H9 (cell line): ENCODE results near the gene PLIN3. TPM values are rescaled to one million over a fixed set of nuclear protein-coding genes. Genes with fewer than 3 reads are reported as not detected.

Source experiments
- DNase-seq: peaks from one replicate; pipeline ENCODE4 v3.0.0-alpha.2; 2017
- H2AFZ ChIP-seq: one replicate; pipeline ENCODE4 v1.6.1; 2013; ENCODE audit warnings: mild to moderate bottlenecking, low read length, control low read depth, moderate library complexity
- H2AK5ac ChIP-seq: 2 replicates; pipeline ENCODE4 v1.6.1; 2013; ENCODE audit warnings: low read length, control low read depth, mixed read lengths; ENCODE audit not compliant: insufficient read length
- H2BK120ac ChIP-seq: one replicate; pipeline ENCODE4 v1.6.1; 2013; ENCODE audit warnings: low read depth, mild to moderate bottlenecking, low read length, control low read depth, inconsistent platforms; ENCODE audit not compliant: poor library complexity, severe bottlenecking
- H2BK12ac ChIP-seq: 2 replicates; pipeline ENCODE4 v1.6.1; 2013; ENCODE audit warnings: low read length, control low read depth, mixed read lengths, low read depth; ENCODE audit not compliant: insufficient read length
- H2BK15ac ChIP-seq: 2 replicates; pipeline ENCODE4 v1.6.1; 2013; ENCODE audit warnings: low read depth, low read length, control low read depth
- H2BK20ac ChIP-seq: one replicate; pipeline ENCODE4 v1.6.1; 2013; ENCODE audit warnings: low read depth, mild to moderate bottlenecking, low read length, control low read depth, inconsistent platforms; ENCODE audit not compliant: poor library complexity, severe bottlenecking
- H2BK5ac ChIP-seq: 2 replicates; pipeline ENCODE4 v1.6.1; 2013; ENCODE audit warnings: low read length, control low read depth, mixed read lengths; ENCODE audit not compliant: insufficient read length
- H3K14ac ChIP-seq: 2 replicates; pipeline ENCODE4 v1.6.1; 2013; ENCODE audit warnings: low read length, control low read depth; ENCODE audit not compliant: insufficient read depth
- H3K18ac ChIP-seq: 2 replicates; pipeline ENCODE4 v1.6.1; 2013; ENCODE audit warnings: low read depth, mild to moderate bottlenecking, mixed read lengths, low read length, control low read depth; ENCODE audit not compliant: insufficient read length
- H3K23ac ChIP-seq: 2 replicates; pipeline ENCODE4 v1.6.1; 2013; ENCODE audit warnings: low read length, control low read depth, mixed read lengths, low read depth; ENCODE audit not compliant: insufficient read length
- H3K23me2 ChIP-seq: 2 replicates; pipeline ENCODE4 v1.6.1; 2013; ENCODE audit warnings: low read depth, mild to moderate bottlenecking, mixed read lengths, low read length, control low read depth; ENCODE audit not compliant: insufficient read length, poor library complexity, severe bottlenecking
- H3K27ac ChIP-seq: 2 replicates; pipeline ENCODE4 v1.5.1; 2013; ENCODE audit warnings: low read length, control low read depth, mixed read lengths, low read depth; ENCODE audit not compliant: insufficient read length
- H3K27me3 ChIP-seq: 2 replicates; pipeline ENCODE4 v1.6.1; 2013; ENCODE audit warnings: low read length, control low read depth, inconsistent platforms; ENCODE audit not compliant: insufficient read depth
- H3K4ac ChIP-seq: 2 replicates; pipeline ENCODE4 v1.6.1; 2013; ENCODE audit warnings: low read depth, mild to moderate bottlenecking, control low read depth, inconsistent platforms, low read length, moderate library complexity
- H3K4me1 ChIP-seq: 2 replicates; pipeline ENCODE4 v1.6.1; 2013; ENCODE audit warnings: low read length, control low read depth, inconsistent platforms; ENCODE audit not compliant: insufficient read depth
- H3K4me2 ChIP-seq: 2 replicates; pipeline ENCODE4 v1.6.1; 2013; ENCODE audit warnings: low read length, control low read depth, mixed read lengths; ENCODE audit not compliant: insufficient read length, insufficient read depth
- H3K56ac ChIP-seq: 2 replicates; pipeline ENCODE4 v1.6.1; 2013; ENCODE audit warnings: low read depth, mild to moderate bottlenecking, mixed read lengths, low read length, control low read depth; ENCODE audit not compliant: insufficient read length
- H3K79me1 ChIP-seq: 2 replicates; pipeline ENCODE4 v1.6.1; 2013; ENCODE audit warnings: low read depth, mild to moderate bottlenecking, moderate library complexity, low read length, control low read depth, inconsistent platforms; ENCODE audit not compliant: insufficient read depth, poor library complexity, severe bottlenecking
- H3K79me2 ChIP-seq: 2 replicates; pipeline ENCODE4 v1.6.1; 2013; ENCODE audit warnings: low read length, control low read depth, inconsistent platforms; ENCODE audit not compliant: insufficient read depth
- H3K9ac ChIP-seq: 2 replicates; pipeline ENCODE4 v1.6.1; 2013; ENCODE audit warnings: low read length, control low read depth, mixed read lengths; ENCODE audit not compliant: insufficient read length; ENCODE audit errors: extremely low read depth
- H3K9me3 ChIP-seq: one replicate; pipeline ENCODE4 v1.6.1; 2013; ENCODE audit warnings: low read depth, low read length, inconsistent platforms; ENCODE audit not compliant: control insufficient read depth
- H3T11ph ChIP-seq: one replicate; pipeline ENCODE4 v1.6.1; 2013; ENCODE audit warnings: mild to moderate bottlenecking, low read length, control low read depth, inconsistent platforms
- H4K20me1 ChIP-seq: one replicate; pipeline ENCODE4 v1.6.1; 2013; ENCODE audit not compliant: control insufficient read depth, insufficient read length, insufficient read depth
- H4K5ac ChIP-seq: 2 replicates; pipeline ENCODE4 v1.6.1; 2013; ENCODE audit warnings: low read depth, mild to moderate bottlenecking, mixed read lengths, low read length, control low read depth; ENCODE audit not compliant: insufficient read length
- H4K8ac ChIP-seq: replicated peaks from 2 replicates; pipeline ENCODE4 v1.6.1; 2013; ENCODE audit warnings: low read length, control low read depth, mixed read lengths, low read depth; ENCODE audit not compliant: insufficient read length
- H4K91ac ChIP-seq: 2 replicates; pipeline ENCODE4 v1.6.1; 2013; ENCODE audit warnings: low read depth, mild to moderate bottlenecking, moderate library complexity, mixed read lengths, low read length, control low read depth; ENCODE audit not compliant: insufficient read length
- H3K27ac Mint-ChIP-seq, 3 experiments: 2 replicates in 2 of 3; 3 replicates in 1 of 3; pipeline ENCODE4 v1.8.0; 2020 to 2021; ENCODE audit warnings: mixed read lengths in 3 of 3, mild to moderate bottlenecking in 1 of 3, moderate library complexity in 1 of 3
- H3K27me3 Mint-ChIP-seq: 2 replicates; pipeline ENCODE4 v1.8.0; 2021; ENCODE audit warnings: low read depth, mild to moderate bottlenecking, moderate library complexity, mixed read lengths
- H3K36me3 Mint-ChIP-seq, 3 experiments: 2 replicates in 2 of 3; 3 replicates in 1 of 3; pipeline ENCODE4 v1.8.0; 2020 to 2021; ENCODE audit warnings: low read depth in 3 of 3, mixed read lengths in 3 of 3; ENCODE audit not compliant: insufficient read depth in 1 of 3
- H3K4me1 Mint-ChIP-seq, 2 experiments: 2 replicates each; pipeline ENCODE4 v1.8.0; 2020; ENCODE audit warnings: mixed read lengths in 2 of 2
- H3K4me3 Mint-ChIP-seq, 2 experiments: 2 replicates in 1 of 2; 3 replicates in 1 of 2; pipeline ENCODE4 v1.8.0; 2020 to 2021; ENCODE audit warnings: mild to moderate bottlenecking in 2 of 2, mixed read lengths in 2 of 2, moderate library complexity in 1 of 2
- H3K9me3 Mint-ChIP-seq, 2 experiments: 2 replicates in 1 of 2; 3 replicates in 1 of 2; pipeline ENCODE4 v1.8.0; 2020; ENCODE audit warnings: mild to moderate bottlenecking in 2 of 2, mixed read lengths in 2 of 2, moderate library complexity in 1 of 2
- CTCF ChIP-seq: fragments of 200-600 bp; sonication (generic); conservative IDR thresholded peaks from 3 replicates; pipeline ENCODE4 v1.8.0; 2021; ENCODE audit warnings: antibody characterized with exemption, mild to moderate bottlenecking
- WGBS: extraction: QIAGEN DNeasy Blood & Tissue Kit; methylation state at CpG from one replicate; pipeline ENCODE4 v1.1.7; 2013; ENCODE audit warnings: missing lambda C conversion rate, low lambda C conversion rate, mixed read lengths; ENCODE audit not compliant: insufficient read length; ENCODE audit errors: extremely low coverage; 5-methylcytosine and 5-hydroxymethylcytosine counted together
- total RNA-seq: library from RNA; stranded (reverse); gene quantifications from 2 replicates; pipeline ENCODE4 v1.2.1, GENCODE V29; 2021

The PLIN3 gene
- total RNA-seq, 1 experiment from 2014 or later, result 61.8 TPM

- no peak overlapping the region for H2BK120ac ChIP-seq
- Mint-ChIP-seq H3K27ac (no peak overlapping the region), H3K9me3 (no peaks in the 10 kb centered on the region), H3K27me3 (no peaks in the 10 kb centered on the region), H3K36me3 (peaks cover 2 to 36% (median 31%) of the 10 kb centered on the region in 3 experiments; a peak in 5 of 7 replicates), H3K4me3 (no peak overlapping the region), H3K4me1 (no peaks in the 10 kb centered on the region; a peak in 1 of 4 replicates)
- H4K20me1 ChIP-seq, result no peaks in the 10 kb centered on the region
- WGBS, result no CpG with 5 or more reads among the region's 10 CpGs
- H3K79me2 ChIP-seq, result no peaks in the 10 kb centered on the region; the same call in 1 of the 2 replicates
- no peak overlapping the region for H3K27ac ChIP-seq
- no peak overlapping the region for H2BK15ac ChIP-seq
- H2BK12ac ChIP-seq, result no peak overlapping the region
- no peak overlapping the region for H3K14ac ChIP-seq
- H3K4ac ChIP-seq, result no peak overlapping the region
- no peaks in the 10 kb centered on the region for H3K23me2 ChIP-seq
- DNase-seq, result no peak
- H4K91ac ChIP-seq, result no peak overlapping the region
- no peak overlapping the region for H3K9ac ChIP-seq
- no peaks in the 10 kb centered on the region for H3K27me3 ChIP-seq
- no peak overlapping the region for H3T11ph ChIP-seq
- no peaks in the 10 kb centered on the region for H3K4me1 ChIP-seq
- no peak overlapping the region for H3K18ac ChIP-seq
- H3K4me2 ChIP-seq, result no peak overlapping the region
- no peak overlapping the region for H2AK5ac ChIP-seq
- no peak overlapping the region for H4K8ac ChIP-seq
- H4K5ac ChIP-seq, result no peak overlapping the region
- no peak overlapping the region for H2BK20ac ChIP-seq
- H3K79me1 ChIP-seq, result no peaks in the 10 kb centered on the region
- H2BK5ac ChIP-seq, result no peak overlapping the region
- H3K23ac ChIP-seq, result no peak overlapping the region
- no peak overlapping the region for H2AFZ ChIP-seq
- H3K9me3 ChIP-seq, result no peaks in the 10 kb centered on the region
- no peak overlapping the region for H3K56ac ChIP-seq
- no peak for TF ChIP-seq CTCF
These were observed 6.3 kb downstream of the PLIN3 start for GRCh38 chr19:4861147-4861546.
